ENCODE results near the gene BRD1. TPM values are rescaled to one million over a fixed set of nuclear protein-coding genes. Genes with fewer than 3 reads are reported as not detected.

BRD1 gene
- total RNA-seq, 4 donors from 2014 or later, result 32.2 to 51.8 (median 41.6) TPM

- 68 to 71% methylated on average over 28 to 38 of the region's 64 CpGs for WGBS, 2 donors
- H3K4me1 ChIP-seq, result peaks cover 6 to 11% of the 10 kb centered on the region in 2 donors
- no peaks in the 10 kb centered on the region for H3K27me3 ChIP-seq
- H3K4me3 ChIP-seq (replicated peaks in 1 of 3), result no peak overlapping the region
- H3K36me3 ChIP-seq, result peaks cover 37 to 39% of the 10 kb centered on the region in 2 donors
- no peak overlapping the region for H3K27ac ChIP-seq
- TF ChIP-seq, protein P1, sequence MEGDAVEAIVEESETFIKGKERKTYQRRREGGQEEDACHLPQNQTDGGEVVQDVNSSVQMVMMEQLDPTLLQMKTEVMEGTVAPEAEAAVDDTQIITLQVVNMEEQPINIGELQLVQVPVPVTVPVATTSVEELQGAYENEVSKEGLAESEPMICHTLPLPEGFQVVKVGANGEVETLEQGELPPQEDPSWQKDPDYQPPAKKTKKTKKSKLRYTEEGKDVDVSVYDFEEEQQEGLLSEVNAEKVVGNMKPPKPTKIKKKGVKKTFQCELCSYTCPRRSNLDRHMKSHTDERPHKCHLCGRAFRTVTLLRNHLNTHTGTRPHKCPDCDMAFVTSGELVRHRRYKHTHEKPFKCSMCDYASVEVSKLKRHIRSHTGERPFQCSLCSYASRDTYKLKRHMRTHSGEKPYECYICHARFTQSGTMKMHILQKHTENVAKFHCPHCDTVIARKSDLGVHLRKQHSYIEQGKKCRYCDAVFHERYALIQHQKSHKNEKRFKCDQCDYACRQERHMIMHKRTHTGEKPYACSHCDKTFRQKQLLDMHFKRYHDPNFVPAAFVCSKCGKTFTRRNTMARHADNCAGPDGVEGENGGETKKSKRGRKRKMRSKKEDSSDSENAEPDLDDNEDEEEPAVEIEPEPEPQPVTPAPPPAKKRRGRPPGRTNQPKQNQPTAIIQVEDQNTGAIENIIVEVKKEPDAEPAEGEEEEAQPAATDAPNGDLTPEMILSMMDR (IDR thresholded peaks at IDR 0.05), result no peak
- TF ChIP-seq POLR2A (IDR thresholded peaks at IDR 0.05), result no peak
- intact Hi-C loops (cut with DNase I), result no loop called here
- no peaks in the 10 kb centered on the region for H3K9me3 ChIP-seq
- no peak for DNase-seq
These were observed 56.2 kb downstream of the BRD1 start for GRCh38 chr22:49771266-49772065.

DNA sequence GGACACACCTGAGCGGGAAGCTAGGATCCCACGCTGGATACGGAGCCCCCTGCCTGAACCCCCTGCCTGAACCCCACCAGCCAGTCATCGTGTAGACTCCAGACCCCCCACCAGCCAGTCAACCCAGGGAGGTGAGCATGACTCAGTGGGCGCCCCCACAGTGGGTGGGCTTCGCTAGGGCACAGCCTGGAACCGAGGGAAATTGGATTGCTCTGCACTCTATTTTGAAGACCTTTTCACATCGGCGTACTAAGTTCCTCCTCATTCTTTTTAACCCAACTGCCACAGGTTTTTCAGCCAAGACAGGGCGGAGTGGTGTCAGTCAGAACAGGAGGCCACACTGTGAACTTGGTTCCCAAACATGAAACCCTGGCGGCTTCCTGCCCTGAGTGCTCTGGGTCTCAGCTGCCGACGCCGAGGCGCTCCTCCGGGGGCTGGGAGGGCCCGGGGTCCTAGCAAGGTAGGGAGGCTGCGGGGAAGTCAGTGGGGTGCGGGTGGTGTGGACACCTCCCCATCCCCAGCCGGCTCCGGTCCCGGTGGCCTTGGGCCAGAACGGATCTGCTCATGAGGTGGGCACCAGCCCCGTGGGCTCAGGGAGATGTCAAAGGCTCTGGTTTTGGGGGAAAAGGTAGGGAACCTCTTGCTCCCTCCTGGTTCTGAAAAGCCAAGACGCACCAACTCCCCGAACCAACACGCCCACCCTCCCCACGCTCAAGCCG lies 57.0 kb downstream of the BRD1 start:
- intact Hi-C loops (cut with DNase I), result no loop called here
- DNase-seq, result no peak
- TF ChIP-seq, protein P1 (IDR thresholded peaks at IDR 0.05), result no peak
- no peak for TF ChIP-seq POLR2A (IDR thresholded peaks at IDR 0.05)
- Histone ChIP-seq H3K4me3 (replicated peaks in 1 of 3) (no peak overlapping the region), H3K27me3 (no peaks in the 10 kb centered on the region), H3K36me3 (peaks cover 29 to 32% of the 10 kb centered on the region in 2 donors), H3K9me3 (no peaks in the 10 kb centered on the region), H3K4me1 (peaks cover 6 to 11% of the 10 kb centered on the region in 2 donors), H3K27ac (no peak overlapping the region)
- WGBS, 2 donors, result 79 to 83% methylated on average over 20 to 27 of the region's 29 CpGs

DNA sequence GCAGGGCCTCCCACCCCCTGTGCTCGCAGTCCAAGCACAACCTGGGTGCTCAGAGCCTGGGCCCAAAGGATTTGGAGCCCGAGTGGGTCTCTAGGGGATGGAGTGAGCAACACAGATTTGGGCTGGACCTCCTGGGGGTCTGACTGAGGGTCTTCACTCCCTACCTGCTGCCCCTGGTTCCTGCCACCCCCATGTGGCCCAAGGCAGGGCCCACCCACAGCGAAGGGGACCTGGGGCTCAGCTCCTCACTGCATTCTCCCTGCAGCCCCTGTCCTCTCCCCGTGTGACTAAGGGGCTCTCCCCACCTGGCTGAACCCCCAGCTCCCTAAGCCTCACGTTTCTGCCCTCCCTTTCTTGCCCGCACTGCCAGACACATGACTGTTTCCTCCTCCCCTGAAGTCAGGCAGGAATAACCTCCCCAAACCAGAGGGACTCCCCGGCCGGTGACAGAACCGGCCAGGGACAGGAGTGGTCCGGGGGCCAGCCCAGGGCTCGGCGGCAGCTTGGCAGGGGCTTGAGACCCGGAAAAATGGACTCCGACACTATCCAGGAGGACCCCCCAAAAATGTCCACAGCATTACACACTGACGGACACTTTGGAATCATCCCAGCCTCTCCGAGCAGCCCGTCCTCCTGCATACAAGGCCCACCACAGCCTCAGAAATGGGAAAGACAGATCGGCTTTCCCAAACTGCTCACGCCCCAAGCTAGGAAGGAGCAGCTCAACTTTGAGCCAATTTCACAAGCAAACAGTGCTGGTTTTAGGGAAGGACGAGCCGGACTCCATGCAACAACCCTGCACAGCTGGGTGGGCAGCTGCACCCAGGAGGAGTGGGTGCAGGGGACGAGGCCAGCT lies 57.8 kb downstream of the BRD1 start:
- Histone ChIP-seq H3K27me3 (no peaks in the 10 kb centered on the region), H3K27ac (no peak overlapping the region), H3K36me3 (peaks cover 22 to 25% of the 10 kb centered on the region in 2 donors), H3K4me1 (peaks cover 6 to 11% of the 10 kb centered on the region in 2 donors), H3K4me3 (replicated peaks in 1 of 3) (no peak overlapping the region), H3K9me3 (no peaks in the 10 kb centered on the region)
- WGBS, 2 donors, result 80 to 84% methylated on average over 20 of the region's 22 CpGs
- DNase-seq, result no peak
- intact Hi-C loops (cut with DNase I), result loop anchor here (10.0 kb wide), 2 partner anchors 155 to 265 kb away; no protein-coding TSS in a partner anchor
- no peak for TF ChIP-seq POLR2A (IDR thresholded peaks at IDR 0.05)
- TF ChIP-seq, protein P1 (IDR thresholded peaks at IDR 0.05), result no peak

GRCh38 chr22:49768951-49769690 lies 58.6 kb downstream of the BRD1 start:
- Histone ChIP-seq H3K27me3 (no peaks in the 10 kb centered on the region), H3K4me3 (replicated peaks in 1 of 3) (no peak overlapping the region), H3K36me3 (peaks cover 14 to 17% of the 10 kb centered on the region in 2 donors), H3K4me1 (peaks cover 6 to 11% of the 10 kb centered on the region in 2 donors), H3K27ac (no peak overlapping the region), H3K9me3 (no peaks in the 10 kb centered on the region)
- DNase-seq, result peak; percentile 83 to 85
- WGBS, 2 donors, result 59 to 77% methylated on average over 11 of the region's 24 CpGs
- intact Hi-C loops (cut with DNase I), result loop anchor here (10.0 kb wide), 2 partner anchors 156 to 266 kb away; no protein-coding TSS in a partner anchor
- no peak for TF ChIP-seq POLR2A (IDR thresholded peaks at IDR 0.05)
- TF ChIP-seq, protein P1 (IDR thresholded peaks at IDR 0.05), result no peak
